ENCODE data around the gene MICALL2.
A peak's percentile ranks its signal among the peaks of the same experiment; 100 is the strongest.
"Not testable (repeated sequence)": the region's sequence is repeated elsewhere in the genome, so short reads cannot be mapped to it uniquely, and the experiment has no call there.

MICALL2 gene

DNA sequence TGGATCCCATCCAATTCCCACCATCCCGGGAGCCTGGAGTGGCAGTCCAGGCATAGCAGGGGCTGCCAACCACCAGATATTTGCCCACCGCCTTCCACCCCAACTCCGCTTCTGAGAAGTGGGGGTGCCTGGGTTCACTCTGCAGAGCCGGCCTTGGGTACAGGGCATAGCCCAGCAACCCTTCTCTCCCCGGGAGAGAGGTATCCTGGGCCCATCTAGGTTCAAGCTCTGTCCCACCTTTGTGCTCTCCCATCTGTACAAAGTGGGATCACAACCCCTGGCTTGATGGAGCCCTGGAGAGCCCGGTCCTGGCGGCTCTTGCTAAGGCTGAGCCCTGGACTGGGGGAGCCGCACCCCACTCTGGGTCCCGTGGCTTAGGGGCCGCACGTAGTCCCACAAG, 12.2 kb downstream of the MICALL2 start:
- no peak for DNase-seq

GRCh38 chr7:1446620-1447032, 12.6 kb downstream of the MICALL2 start:
- no peak for DNase-seq

- not testable (repeated sequence) for DNase-seq
These were observed 13.2 kb downstream of the MICALL2 start for GRCh38 chr7:1446026-1446425.

- DNase-seq, result no peak
These were observed 13.9 kb downstream of the MICALL2 start for GRCh38 chr7:1445341-1445740.

- no peak for DNase-seq
These were observed 14.3 kb downstream of the MICALL2 start for GRCh38 chr7:1444925-1445322.

- no peak for DNase-seq
These were observed 14.9 kb downstream of the MICALL2 start for GRCh38 chr7:1444214-1444924.

- DNase-seq, result not testable (repeated sequence)
These were observed 15.6 kb downstream of the MICALL2 start for GRCh38 chr7:1443587-1444200.

GRCh38 chr7:1442355-1443124, 16.7 kb downstream of the MICALL2 start:
- DNase-seq, result no peak

GRCh38 chr7:1441615-1442354, 17.5 kb downstream of the MICALL2 start:
- DNase-seq, result no peak

DNA sequence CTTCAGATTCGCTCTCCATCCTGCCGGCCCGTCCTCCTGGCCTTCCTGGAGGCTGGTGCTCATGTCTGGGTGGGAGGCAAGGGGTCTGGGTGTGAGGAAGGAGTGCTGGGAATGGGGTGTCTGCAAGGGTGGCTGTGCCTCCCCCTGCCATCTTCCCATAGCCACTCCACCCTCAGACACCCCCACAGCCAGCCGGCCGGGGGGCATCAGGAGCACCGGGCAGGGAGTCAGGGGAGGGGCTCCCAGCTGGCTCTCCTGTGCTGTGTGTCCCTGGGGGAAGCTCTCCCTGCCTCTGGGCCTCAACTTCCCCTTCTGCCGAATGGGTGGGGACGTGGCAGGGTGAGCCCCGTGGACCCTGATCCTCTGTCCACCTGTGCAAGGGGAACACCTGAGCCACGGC, 18.6 kb downstream of the MICALL2 start:
- no peak for DNase-seq

GRCh38 chr7:1439373-1440363, 19.6 kb downstream of the MICALL2 start:
- no peak for DNase-seq

- DNase-seq, result no peak
These were observed 20.4 kb downstream of the MICALL2 start for GRCh38 chr7:1438821-1439220.

GRCh38 chr7:1438208-1438607, 21.1 kb downstream of the MICALL2 start:
- no peak for DNase-seq

- no peak for DNase-seq
These were observed 22.0 kb downstream of the MICALL2 start for GRCh38 chr7:1437155-1437880.

DNA sequence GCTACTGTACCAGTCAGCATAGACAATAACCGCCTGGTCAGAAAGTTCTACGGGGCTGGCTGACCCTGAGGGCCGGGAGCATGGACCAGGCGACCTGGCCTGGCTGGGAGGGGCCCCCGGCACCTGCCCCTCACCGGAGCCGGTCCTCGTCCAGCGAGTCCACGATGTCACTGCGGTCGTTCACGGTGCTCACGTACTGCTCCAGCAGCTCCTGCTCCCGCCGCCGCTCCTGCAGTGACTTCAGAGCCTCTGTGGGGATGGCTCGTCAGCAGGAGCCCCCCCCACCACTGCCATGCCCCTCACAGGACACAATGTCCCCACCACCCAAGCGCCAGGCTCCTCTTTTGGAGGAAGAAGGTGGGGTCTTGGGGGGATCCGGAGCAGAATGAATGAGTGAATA, 22.7 kb downstream of the MICALL2 start:
- no peak for DNase-seq

- no peak for DNase-seq
These were observed 24.2 kb downstream of the MICALL2 start for GRCh38 chr7:1434891-1435670.

DNA sequence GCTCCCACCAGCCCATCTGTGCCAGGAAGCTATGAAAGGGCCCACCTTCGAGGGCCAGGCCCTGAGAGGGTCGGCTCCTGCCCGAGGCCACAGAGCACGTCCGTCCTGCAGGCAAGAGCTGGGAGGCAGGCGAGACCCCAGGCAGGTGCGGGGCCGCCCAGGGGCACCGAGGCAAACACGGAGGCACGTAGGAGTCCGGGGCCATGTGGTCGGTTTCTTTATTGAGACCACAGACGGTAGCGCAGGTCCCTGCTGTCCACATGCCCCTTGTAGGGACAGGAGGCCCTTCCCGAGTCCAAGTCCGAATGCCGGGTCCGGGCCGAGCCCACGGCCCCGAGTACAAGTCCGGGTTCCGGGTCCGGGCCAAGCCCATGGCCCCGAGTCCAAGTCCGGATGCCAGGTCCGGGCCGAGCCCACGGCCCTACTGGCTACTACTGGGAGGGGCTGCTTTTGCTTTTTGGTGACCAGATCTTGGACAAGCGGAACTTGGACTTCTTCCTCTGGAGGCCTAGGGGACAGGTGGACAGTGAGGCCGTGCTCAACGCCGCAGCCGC, 25.0 kb downstream of the MICALL2 start:
- DNase-seq, result no peak

DNA sequence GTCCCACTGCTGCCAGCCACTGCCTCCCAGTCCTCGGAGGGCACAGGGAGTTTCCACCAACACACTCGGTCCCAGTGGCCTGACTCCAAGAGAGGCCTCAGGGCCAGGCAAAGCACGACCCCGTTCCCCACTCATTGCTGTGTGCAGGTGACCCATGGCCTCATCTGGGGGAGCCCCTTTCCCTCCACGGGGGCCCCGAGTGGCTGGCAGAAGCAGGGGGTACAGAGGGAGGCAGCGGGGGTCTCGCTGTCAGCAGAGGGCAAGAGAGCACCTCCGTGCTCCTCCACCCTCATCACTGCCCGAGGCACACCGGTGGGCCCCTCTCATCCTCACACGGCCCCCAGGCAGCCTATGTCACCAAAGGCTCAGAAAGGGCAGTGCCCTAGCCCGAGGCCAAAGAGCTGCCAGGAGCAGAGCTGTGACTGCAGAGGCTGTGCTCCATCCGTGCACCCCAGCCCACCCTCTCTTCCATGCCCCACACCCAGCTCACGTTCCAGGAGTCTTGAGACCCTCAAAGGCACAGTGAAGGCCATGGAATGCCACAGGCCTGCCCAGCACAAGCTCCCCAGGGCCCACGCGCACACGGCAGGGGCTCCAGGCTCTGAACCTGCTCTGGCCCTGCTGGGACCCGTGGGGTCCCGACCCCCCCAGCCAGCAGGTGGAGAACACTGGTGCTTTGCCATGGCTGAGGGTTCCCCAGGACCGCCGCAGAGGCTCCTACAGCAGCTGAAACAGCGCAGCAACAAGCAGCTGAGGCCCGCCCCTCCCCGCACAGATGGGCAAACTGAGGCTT, 25.9 kb downstream of the MICALL2 start:
- DNase-seq, result no peak

- peak; percentile 57 to 87 (median 74) for DNase-seq
These were observed 26.7 kb downstream of the MICALL2 start for GRCh38 chr7:1432411-1433082.

All from activated CD4-positive, CD25-positive, alpha-beta regulatory T cell (primary cell).